Left lobe of liver (tissue), 2 donors: ENCODE data around the gene THAP6. TPM values are rescaled to one million over a fixed set of nuclear protein-coding genes. Genes with fewer than 3 reads are reported as not detected.

Source experiments
- ATAC-seq: fragments of 200-7000 bp; cut with Tn5 transposase; one replicate; pipeline ENCODE4 v1.9.1; 2020; ENCODE audit warnings: mild to moderate bottlenecking, moderate library complexity
- DNase-seq: peaks from one replicate; pipeline ENCODE4 v3.0.0-alpha.2; 2020; ENCODE audit warnings: low spot score
- total RNA-seq: library from RNA; stranded (reverse); gene quantifications from one replicate; pipeline ENCODE4 v1.2.1, GENCODE V29; 2021
- donor health status: DM: no; HTN: no; CAD: no; lungs with moderate emphysema.
- donor health status: DM: no; HTN: yes; CAD: no.

Gene THAP6
- total RNA-seq, 1 donor from 2014 or later: 9.9 TPM

- no peak for DNase-seq
- ATAC-seq: no peak
These were observed 53.5 kb downstream of the THAP6 start for GRCh38 chr4:75567725-75568124.

Other genes starting within 250 kb of the THAP6 start
- gene RCHY1, start 70 bp upstream of the THAP6 start, total RNA-seq: 11.7 TPM
- not detected for gene ODAPH, start 41.6 kb downstream of the THAP6 start, total RNA-seq
- gene CDKL2, start 116.1 kb downstream of the THAP6 start, total RNA-seq: 0.13 TPM
- 52.2 TPM for gene G3BP2, start 158.9 kb downstream of the THAP6 start, total RNA-seq
- 47.1 TPM for gene USO1, start 210.1 kb downstream of the THAP6 start, total RNA-seq